GM23248 (cell line): ENCODE measurements around the gene PIH1D2.

Experiments
- EZH2 ChIP-seq: fragments of 200-600 bp; sonication (generic); IDR thresholded peaks from 2 replicates; pipeline ENCODE4 v1.6.1; 2018; ENCODE audit warnings: antibody characterized with exemption, mild to moderate bottlenecking; ENCODE audit not compliant: insufficient read depth, poor library complexity, severe bottlenecking
- EZH2phosphoT487 ChIP-seq: fragments of 200-600 bp; sonication (generic); IDR thresholded peaks from 2 replicates; pipeline ENCODE4 v1.6.1; 2018; ENCODE audit warnings: antibody characterized with exemption, moderate library complexity, mild to moderate bottlenecking, low read depth; ENCODE audit not compliant: insufficient read depth

- TF ChIP-seq EZH2 (no peak), EZH2phosphoT487 (no peak)
Measured at GRCh38 chr11:112024773-112025678, 48.8 kb downstream of the PIH1D2 start, which contains the start of gene DLAT.
